Small intestine (tissue), 4 donors: Measurements from ENCODE around the gene HNRNPU. TPM values are rescaled to one million over a fixed set of nuclear protein-coding genes. Genes with fewer than 3 reads are reported as not detected.

Experiments
- polyA plus RNA-seq, 4 donors: library from polyadenylated mRNA; stranded (reverse) in 3 of 4; unstranded in 1 of 4; fragments of 200-250 nt in 3 of 4; fragments of 120-200 nt in 1 of 4; gene quantifications; one replicate each; pipeline versions ENCODE4 v1.2.1 to v1.2.3, GENCODE V29; 2013
- donor health status: healthy with polysubstance abuse.
- donor health status: Bipolar disorder and iron deficiency.
- donor health status: healthy.

Gene HNRNPU
- polyA plus RNA-seq, 4 donors, result 84.8 to 395 (median 151) TPM

Other genes with a start within 250 kb of the HNRNPU start
- gene DESI2, start 211.4 kb downstream of the HNRNPU start, polyA plus RNA-seq, result 10 to 100 TPM; 14.1 to 21.4 (median 17.7) TPM
- gene COX20, start 28.9 kb downstream of the HNRNPU start, polyA plus RNA-seq, result 10 to 100 TPM; 37.1 to 72.1 (median 57.3) TPM